HG02973 (cell line): ENCODE results near the gene TXNRD3.
"Not testable (repeated sequence)": the region's sequence is repeated elsewhere in the genome, so short reads cannot be mapped to it uniquely, and the experiment has no call there.

ENCODE experiments used
- ATAC-seq: cut with Tn5 transposase; IDR thresholded peaks from one replicate; pipeline ENCODE4 v1.9.1; 2021; ENCODE audit warnings: moderate library complexity; ENCODE audit not compliant: unreplicated experiment

TXNRD3 gene

DNA sequence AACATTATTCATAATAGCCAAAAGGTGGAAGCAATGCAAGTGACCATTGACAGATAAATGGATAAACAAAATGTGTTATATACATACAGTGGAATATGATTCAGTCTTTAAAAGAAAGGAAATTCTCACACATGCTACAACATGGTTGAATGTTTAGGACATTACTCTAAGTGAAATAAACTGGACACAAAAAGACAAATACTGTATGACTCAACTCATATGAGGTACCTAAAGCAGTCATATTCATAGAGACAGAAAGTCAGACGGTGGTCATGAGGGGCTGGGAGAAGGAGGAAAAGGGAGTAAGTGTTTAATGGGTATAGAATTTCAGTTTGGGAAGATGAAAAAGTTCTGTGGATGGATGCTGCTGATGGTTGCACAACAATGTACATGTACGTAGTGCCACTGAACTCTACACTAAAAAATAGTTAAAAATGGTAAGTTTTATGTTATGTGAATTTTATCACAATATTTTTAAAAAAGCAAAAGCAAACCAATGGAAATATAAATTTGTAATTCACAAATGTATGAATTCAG is 5.3 kb downstream of the TXNRD3 start:
- no peak for ATAC-seq

DNA sequence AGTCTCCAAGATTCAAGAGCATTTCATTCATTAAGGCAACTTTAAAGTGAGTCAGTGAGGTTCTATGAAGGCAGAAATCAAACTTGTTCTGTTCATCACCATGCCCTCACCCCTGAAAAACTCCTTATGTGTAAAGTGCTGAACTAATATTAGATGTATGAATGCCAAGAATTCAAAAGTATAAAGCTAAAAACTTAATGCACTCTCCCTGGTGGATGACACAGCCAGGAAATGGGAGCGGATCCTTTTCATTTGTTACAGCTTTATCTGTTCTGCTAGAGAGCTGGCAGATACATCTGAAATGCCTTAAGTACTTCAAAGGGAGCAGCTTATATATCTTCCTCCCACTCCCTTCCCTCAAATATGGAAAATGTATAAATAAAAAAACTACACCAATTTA is 8.2 kb downstream of the TXNRD3 start:
- ATAC-seq, result no peak

DNA sequence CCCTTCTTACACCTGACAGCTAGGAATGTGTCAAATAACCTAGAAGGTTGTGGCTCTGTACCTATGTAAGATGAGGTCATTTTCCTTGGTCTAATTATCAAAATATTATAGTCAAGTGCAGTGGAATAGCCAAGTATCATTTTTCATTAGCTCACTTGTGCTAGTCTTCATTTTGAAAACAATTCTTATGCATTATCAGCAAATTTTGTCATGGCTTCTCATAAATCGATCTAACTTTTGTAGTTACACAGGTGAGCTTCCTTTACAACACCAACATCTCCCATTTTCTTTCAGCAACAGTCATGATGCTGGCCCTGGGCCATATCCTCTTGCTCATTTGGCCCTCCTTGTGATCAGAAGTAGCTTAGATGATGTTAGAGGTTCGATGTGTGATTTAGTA is 10.3 kb downstream of the TXNRD3 start:
- no peak for ATAC-seq

DNA sequence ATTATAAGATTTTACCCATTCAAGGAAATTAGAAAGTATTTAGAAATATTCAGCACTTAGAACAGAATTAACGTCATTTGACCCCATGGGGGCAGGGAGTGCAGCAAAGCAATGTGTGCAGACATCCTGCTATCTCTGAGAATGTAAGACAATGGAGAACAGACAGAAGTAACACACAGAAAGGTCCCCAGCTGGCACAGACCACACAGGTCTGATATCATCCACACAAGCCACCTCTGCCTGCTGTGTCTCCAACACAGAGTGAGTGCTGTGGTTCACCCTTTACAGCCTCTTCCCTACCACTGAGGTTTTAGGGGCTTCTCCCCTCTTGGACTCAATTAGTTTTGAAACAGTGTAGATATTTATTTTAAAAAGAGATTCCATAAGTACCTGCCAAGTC is 16.1 kb downstream of the TXNRD3 start:
- ATAC-seq, result no peak

DNA sequence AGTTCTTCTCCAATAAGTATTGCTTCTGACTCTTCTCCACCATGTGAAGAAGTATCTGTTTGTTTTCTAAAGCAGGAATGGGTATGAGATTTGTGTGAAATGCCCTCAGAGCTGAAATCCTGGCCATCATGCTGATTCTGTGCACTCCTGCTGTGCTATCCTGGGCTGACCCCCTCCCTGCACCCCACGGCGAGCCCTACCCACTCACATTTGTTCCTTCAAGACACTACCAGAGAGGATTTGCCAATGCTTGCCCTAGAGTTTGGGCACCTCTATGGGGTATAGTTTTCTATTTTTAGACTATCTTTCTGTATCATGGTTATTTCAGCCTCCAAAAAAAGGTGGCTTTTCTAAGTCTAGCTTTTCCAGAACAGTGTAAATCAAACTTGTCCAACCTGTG is 18.5 kb downstream of the TXNRD3 start:
- no peak for ATAC-seq

DNA sequence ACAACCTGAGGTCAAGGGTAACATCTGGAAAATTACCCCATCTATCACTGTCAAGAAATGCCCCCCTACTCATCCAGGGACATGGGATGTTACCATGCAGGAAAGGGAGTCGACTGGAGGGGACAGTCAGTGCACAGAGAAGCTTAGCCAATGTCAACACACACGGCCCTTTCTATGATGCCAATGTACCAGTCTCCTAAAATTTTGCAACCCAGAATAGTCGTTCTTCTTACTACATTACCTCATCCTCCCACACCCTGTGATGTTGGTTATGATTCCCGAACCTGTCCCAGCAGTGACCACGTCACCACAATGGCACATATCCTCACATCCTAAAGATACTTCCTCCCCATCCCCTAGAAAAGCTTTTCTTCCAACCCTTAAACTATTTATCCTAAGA is 20.1 kb downstream of the TXNRD3 start:
- ATAC-seq, result no peak

DNA sequence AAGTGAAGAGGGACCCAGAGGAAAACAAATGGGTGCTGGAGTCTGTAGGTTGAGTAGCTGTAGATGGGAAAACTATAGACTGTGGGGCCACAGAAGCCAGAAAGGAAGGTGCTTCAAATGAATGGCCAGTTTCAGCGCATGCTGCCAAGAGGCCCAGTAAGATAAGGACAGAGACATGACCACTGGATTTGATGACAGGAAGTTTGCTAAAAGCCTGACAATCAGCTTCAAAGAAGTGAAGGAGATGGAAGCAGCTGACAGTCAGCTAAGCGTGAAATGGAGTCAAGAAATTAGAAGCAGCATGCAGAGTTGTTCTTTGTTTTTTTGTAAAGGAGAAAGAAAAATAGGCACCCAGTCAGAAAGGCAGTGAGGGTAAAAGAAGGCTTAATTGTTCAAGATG is 24.9 kb downstream of the TXNRD3 start:
- no peak for ATAC-seq

DNA sequence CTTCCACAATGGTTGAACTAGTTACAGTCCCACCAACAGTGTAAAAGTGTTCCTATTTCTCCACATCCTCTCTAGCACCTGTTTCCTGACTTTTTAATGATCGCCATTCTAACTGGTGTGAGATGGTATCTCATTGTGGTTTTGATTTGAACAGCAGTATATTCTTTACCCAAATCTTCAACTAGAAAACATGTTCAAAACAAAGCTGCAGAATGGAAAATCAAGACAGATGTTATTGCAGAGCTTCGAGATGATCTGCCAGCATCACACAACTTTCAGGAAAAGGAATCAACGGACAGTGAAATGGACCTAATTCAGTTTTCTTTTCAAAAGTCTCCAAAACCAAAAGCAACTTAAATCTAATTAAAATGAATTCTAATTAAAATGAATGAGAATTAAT is 29.2 kb downstream of the TXNRD3 start:
- ATAC-seq, result not testable (repeated sequence)

DNA sequence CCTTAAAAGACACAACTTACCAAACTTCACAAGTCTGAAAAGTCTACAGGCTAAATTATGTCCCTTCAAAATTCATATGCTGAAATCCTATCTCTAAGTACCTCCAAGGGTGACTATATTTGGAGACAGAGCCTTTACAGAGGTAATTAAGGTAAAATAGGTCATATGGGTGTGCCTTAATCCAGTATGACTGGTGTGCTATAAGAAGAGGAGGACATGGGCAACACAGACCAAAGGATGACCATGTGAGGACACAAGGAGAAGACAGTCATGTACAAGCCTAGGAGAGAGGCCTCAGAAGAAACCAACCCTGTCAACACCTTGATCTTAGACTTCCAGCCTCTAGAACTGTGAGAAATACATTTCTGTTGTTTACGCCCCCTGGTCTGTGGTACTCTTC is 32.2 kb downstream of the TXNRD3 start:
- ATAC-seq, result no peak

DNA sequence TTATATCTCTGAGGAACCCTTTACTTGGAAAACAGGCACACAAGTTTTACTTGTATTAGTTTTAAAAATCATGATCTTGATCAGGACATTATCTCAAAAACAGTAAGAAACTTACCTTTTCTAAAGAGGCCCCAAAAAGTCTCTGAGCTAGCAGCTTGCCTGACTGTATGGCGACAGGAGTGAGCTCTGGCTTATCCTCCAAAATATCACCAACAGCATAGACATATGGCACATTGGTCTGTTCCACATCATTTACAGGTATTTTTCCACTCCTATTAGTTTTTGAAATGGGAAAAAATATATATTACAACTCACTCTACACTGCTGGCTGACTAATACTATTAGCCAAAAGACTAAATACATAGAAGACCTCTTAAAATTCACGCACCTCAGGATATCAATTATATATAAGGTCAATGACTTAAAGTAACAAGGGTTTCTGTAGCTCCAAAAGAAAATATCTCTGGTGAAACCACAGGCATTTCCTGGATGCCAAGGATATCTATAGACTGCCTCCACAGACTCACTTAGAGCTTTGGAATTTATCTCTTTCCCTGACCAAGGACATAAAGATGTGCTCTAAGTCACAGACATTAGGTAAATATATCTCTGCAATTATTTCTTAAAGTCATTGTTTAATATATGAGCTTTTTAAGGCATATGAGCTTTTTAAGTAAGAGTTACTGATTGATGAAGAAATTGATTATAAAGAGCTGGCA is 33.1 kb downstream of the TXNRD3 start:
- no peak for ATAC-seq

DNA sequence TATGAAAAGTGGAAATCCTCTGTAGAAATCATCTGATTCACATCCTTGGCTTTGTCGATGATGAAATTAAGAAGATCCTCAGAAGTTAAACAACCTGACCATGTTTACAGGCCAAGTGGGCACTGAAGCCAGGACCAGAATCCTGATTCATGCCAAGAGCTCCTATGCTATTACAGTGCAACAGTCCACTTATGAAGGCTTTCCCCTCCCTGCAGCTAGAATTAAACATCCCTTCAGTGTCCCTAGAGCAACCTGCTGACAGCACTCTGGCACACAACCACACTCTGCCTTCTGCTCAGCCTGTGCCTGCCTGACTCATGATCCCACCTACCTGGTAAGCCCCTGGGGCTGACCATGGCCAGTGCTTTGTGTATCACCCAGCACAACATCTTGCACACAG is 33.8 kb downstream of the TXNRD3 start:
- no peak for ATAC-seq

DNA sequence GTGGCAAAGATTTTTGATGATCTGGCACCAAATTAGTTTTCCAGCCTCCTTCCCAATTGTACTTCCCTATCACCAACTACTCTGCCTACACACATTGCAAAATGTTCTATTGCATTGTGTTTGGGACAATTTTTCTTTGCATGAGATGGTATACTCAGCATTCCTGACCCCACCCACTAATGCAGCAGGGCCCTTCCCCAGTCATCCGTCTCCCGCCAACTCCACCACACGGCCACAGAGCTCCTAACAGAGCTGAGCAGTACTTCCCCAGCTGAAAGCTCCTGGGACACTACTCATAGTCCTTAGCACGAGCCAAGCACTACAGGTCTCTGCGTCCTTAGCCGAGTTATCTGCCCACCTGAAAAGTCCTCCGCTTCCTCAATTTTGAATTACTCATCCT is 34.2 kb downstream of the TXNRD3 start:
- no peak for ATAC-seq

DNA sequence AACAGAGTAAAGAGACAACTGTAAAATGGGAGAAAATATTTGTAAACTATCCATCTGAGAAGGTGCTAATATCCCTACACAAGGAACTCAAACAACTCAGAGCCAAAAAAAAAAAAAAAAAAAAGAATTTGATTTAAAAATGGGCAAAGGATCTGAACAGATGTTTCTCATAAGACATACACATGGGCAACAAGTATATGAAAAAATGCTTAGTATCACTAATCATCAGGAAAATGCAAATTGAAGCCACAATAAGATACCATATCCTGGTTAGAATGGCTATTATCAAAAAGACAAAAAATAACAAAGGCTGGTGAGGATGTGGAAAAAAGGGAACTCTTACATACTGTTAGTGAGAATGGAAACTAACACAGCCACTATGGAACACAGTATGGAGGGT is 36.2 kb downstream of the TXNRD3 start:
- no peak for ATAC-seq

DNA sequence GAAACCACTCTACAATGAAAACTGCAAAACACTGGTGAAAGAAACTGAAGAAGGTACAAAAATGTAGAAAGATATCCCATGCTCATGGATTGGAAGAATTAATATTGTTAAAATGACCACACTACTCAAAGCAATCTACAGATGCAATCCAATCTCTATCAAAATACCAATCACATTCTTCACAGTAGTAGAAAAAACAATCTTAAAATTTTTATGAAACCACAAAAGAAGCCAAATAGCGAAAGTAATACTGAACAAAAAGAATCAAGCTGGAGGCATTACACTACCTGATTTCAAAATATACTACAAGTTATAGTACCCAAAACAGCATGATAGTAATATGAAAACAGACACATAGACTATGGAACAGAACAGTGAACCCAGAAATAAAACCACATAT is 36.9 kb downstream of the TXNRD3 start:
- ATAC-seq, result no peak

DNA sequence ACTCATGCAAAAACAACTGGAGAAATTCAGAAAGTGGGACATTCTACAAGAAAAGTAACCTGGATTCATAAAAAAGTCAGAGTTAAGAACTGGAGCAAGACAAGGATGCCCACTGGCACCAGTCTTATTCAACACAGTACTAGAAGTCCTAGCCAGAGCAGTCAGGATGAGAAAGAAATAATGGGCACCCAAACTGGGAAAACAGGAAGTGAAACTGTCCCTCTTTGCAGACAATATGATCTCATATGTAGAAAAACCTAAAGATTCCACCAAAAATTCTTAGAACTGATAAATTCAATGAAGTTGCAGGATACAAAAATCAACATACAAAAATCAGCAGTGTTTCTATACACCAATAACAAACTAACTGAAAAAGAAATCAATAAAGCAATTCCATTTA is 37.4 kb downstream of the TXNRD3 start:
- ATAC-seq, result no peak

DNA sequence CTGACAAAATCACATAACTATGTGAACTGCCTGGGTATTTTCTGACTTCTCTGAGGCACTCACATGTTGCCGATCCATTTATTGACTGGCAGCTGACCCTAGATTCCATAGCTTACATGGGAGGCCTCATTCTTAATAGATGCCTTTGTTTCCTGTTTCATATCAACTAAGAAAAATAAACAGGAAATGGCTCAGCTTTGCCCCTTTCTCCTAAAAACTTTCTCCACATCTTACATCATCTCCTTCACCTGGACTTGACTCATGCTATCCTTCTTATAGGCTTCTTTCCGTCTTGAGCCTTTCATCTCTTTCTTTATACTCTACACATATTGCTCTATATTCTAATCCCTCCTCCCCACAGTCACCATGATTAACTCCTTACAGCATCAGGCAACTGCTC is 38.0 kb downstream of the TXNRD3 start:
- ATAC-seq, result no peak

DNA sequence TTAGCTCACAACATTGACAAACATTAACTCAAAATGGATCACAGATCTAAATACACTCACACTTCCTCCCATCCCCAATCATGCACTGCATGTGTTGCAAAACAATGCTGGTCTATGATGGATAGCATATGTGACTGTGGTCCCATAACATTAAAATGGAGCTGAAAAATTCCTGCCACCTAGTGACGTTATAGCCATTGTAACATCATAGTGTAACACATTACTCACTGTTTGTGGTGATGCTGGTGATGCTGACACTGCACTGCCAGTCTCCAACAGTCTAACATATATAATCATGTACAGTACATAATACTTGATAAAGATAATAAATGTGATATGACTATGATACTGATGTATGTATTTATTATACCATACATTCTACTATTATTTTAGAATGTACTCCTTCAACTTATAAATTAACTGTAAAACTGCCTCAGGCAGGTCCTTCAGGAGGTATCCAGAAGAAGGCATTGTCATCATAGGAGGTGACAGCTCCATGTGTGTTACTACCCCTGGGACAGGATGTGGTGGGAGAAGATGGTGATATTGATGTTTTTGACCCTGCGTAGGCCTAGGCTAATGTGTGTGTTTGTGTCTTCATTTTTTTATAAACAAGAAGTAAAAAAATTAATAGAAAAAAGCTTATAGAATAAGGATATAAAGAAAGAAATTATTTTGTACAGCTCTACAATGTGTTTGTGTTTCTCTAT is 41.3 kb downstream of the TXNRD3 start:
- ATAC-seq, result no peak

DNA sequence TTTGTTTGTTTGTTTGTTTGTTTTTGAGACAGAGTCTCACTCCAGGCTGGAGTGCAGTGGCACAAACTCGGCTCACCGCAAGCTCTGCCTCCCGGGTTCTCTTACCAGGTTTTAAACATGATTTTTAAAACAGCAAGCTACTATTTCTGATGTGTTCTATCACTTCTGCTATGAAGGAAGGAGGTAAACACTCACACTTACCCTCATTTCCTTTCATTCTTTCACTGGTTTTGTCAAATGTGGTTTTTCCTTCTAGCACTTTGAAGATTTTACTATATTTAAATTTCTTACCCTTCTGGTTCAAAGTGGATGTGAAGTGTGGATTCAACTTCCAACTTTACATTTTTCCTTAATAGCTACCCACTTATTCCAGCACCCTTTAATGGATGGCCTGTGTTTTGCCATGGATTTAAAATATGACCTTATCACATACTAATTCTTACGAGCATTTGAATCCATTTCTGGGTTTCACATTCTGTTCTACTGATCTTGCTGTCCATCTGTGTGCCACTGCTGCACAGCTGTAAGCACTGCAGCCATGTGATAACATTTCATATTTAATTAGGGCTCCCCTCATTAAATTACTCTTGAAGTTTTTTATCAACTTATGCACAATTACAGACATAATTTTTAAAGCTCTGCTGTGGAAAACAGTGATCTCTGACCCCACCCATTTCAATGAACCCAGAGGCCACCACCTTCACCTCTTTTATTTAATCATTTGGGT is 42.3 kb downstream of the TXNRD3 start:
- no peak for ATAC-seq

DNA sequence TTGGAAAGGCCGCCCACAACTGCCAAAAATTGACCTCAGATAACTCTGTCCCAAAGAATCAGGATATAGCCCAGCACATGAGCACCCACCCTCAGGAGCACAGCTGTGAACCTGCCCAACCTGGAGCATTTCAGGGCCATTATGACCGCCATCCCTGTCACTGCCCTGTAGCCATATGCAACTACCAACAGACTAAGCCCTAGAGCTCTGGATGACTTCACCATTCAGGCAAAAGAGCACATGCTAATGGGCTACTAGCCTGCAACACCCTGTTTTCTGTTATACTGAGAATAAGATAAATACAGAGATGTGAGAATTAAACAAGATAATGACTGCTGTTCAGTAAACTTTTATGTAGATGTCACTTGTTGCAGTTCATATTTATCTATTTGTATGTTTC is 45.0 kb downstream of the TXNRD3 start:
- ATAC-seq, result no peak

DNA sequence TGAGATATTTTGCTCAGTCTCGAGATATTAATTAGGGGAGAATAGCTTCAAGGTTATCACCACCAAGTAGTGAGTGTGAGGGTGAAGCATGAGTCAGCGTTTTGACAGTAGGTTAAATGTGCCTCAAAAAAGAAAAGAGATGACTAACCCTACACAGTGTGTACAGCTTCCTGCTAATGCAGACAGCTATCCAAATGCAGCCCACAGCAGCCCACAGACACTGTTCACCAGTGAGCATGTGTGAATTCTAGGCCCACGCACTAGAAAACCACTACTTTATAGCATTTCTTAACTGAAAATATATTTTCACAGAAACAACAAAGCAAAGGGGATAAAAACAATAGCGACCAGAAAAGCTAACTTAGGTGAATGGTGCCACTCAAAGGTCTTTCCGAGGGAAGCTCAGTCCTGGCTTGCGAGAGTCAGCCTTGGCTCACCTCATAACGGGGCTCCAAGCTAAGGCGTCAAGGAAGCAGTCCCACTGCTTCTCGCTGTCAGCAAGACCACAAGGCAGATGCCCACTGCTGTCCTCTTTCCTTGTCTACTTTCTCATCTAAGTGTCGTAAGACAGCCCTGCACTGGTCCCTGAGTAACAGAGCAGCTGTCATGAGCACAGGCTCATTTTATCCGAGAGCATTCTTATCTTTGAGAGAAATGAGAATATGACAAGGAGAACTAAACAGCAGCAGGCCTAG is 47.6 kb downstream of the TXNRD3 start:
- ATAC-seq, result no peak

DNA sequence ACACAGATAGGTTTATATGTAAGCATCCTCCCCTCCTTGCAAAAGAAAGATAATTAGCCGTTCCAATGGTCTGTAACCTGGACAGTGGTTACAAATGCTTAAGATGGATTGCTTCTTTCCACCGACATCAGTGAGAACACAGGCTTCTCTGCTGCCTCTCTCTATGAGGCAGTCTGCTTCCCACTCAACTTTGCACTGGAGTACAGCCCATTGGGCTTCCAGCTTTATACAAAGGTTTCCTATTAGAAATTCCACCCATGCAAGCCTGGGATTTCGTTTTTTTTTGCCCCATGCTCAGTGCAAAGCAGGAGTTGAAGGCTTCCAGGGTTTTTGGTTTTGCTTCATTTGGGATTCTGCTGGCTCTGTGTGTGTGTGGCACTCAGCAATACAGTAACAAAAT is 48.9 kb downstream of the TXNRD3 start:
- no peak for ATAC-seq
